HepG2 (cell line): ENCODE data around the gene FAM221B. TPM values are rescaled to one million over a fixed set of nuclear protein-coding genes. Genes with fewer than 3 reads are reported as not detected.
A peak's percentile ranks its signal among the peaks of the same experiment; 100 is the strongest.

Experiments
- ATF1 ChIP-seq: IDR thresholded peaks from 2 replicates; pipeline ENCODE4 v1.6.1; 2016; ENCODE audit warnings: mild to moderate bottlenecking, control low read depth
- FOXO1 ChIP-seq: sonication (generic); formaldehyde crosslinking; IDR thresholded peaks from 2 replicates; pipeline ENCODE4 v1.4.0; 2020; ENCODE audit warnings: missing genetic modification reagents
- GMEB1 ChIP-seq: sonication (generic); formaldehyde crosslinking; IDR thresholded peaks from 2 replicates; pipeline ENCODE4 v1.5.1; 2020; ENCODE audit warnings: missing genetic modification reagents, mild to moderate bottlenecking, borderline replicate concordance
- HMG20B ChIP-seq: conservative IDR thresholded peaks from 2 replicates; pipeline ENCODE4 v1.6.1; 2016; ENCODE audit warnings: missing genetic modification reagents, missing compliant biosample characterization
- HNF4G ChIP-seq, 2 experiments: sonication (generic) in 1 of 2; formaldehyde crosslinking in 1 of 2; IDR thresholded peaks; 2 replicates each; pipeline versions ENCODE4 v1.4.0 to v1.6.1; 2011 to 2020; ENCODE audit warnings: borderline replicate concordance in 2 of 2, low read depth in 2 of 2, mild to moderate bottlenecking in 2 of 2, low read length in 1 of 2, missing genetic modification reagents in 1 of 2, moderate library complexity in 1 of 2
- ISL2 ChIP-seq: sonication (generic); formaldehyde crosslinking; IDR thresholded peaks from 2 replicates; pipeline ENCODE4 v1.5.0; 2020; ENCODE audit warnings: missing genetic modification reagents
- PRDM4 ChIP-seq: sonication (generic); formaldehyde crosslinking; IDR thresholded peaks from 2 replicates; pipeline ENCODE4 v1.9.0; 2021; ENCODE audit warnings: missing genetic modification reagents, borderline replicate concordance
- REXO4 ChIP-seq: sonication (generic); formaldehyde crosslinking; IDR thresholded peaks from 2 replicates; pipeline ENCODE4 v1.8.0; 2022; ENCODE audit warnings: missing genetic modification reagents, mild to moderate bottlenecking, borderline replicate concordance
- SPEN ChIP-seq: sonication (generic); formaldehyde crosslinking; IDR thresholded peaks from 2 replicates; pipeline ENCODE4 v1.5.1; 2020; ENCODE audit warnings: low read depth, mild to moderate bottlenecking, missing genetic modification reagents
- TOE1 ChIP-seq: sonication (generic); formaldehyde crosslinking; IDR thresholded peaks from 2 replicates; pipeline ENCODE4 v1.4.0; 2020; ENCODE audit warnings: mild to moderate bottlenecking, missing genetic modification reagents
- ZBTB26 ChIP-seq: IDR thresholded peaks from 2 replicates; pipeline ENCODE4 v1.6.1; 2016; ENCODE audit warnings: missing compliant biosample characterization, missing genetic modification reagents, borderline replicate concordance
- ZBTB3 ChIP-seq: sonication (generic); formaldehyde crosslinking; IDR thresholded peaks from 2 replicates; pipeline ENCODE4 v1.4.0; 2020; ENCODE audit warnings: low read depth, mild to moderate bottlenecking, moderate library complexity, missing genetic modification reagents, borderline replicate concordance
- ZFX ChIP-seq: sonication (generic); formaldehyde crosslinking; IDR thresholded peaks from 2 replicates; pipeline ENCODE4 v1.4.0; 2020; ENCODE audit warnings: mild to moderate bottlenecking, low read depth, missing genetic modification reagents, moderate library complexity
- ZNF552 ChIP-seq: sonication (generic); formaldehyde crosslinking; IDR thresholded peaks from 2 replicates; pipeline ENCODE4 v1.9.0; 2022; ENCODE audit warnings: missing genetic modification reagents, mild to moderate bottlenecking, borderline replicate concordance
- ZNF570 ChIP-seq: sonication (generic); formaldehyde crosslinking; IDR thresholded peaks from 2 replicates; pipeline ENCODE4 v1.4.0; 2020; ENCODE audit warnings: mild to moderate bottlenecking, missing genetic modification reagents, borderline replicate concordance
- ZNF646 ChIP-seq: sonication (generic); formaldehyde crosslinking; IDR thresholded peaks from 2 replicates; pipeline ENCODE4 v1.9.0; 2021; ENCODE audit warnings: mild to moderate bottlenecking, missing genetic modification reagents
- polyA plus RNA-seq, 8 experiments: library from polyadenylated mRNA; depleted of rRNA in 3 of 8; stranded (reverse) in 7 of 8; unstranded in 1 of 8; fragments of >200 nt; fragmentation: Illumina TruSeq in 4 of 8; extraction: Trizol in 4 of 8; gene quantifications; 2 replicates each; pipeline versions ENCODE4 v1.2.1 to v1.2.3, GENCODE V29; 2011 to 2016; ENCODE audit warnings: low read depth in 4 of 8, missing spikeins in 1 of 8, mixed read lengths in 1 of 8; ENCODE audit not compliant: insufficient read depth in 1 of 8
- total RNA-seq, 5 experiments: library from RNA; depleted of rRNA; stranded (reverse); fragments of >200 nt; fragmentation: Illumina TruSeq; extraction: Trizol; gene quantifications; 2 replicates each; pipeline ENCODE4 v1.2.3, GENCODE V29; 2016; ENCODE audit warnings: low read depth in 1 of 5

The FAM221B gene
- total and polyA plus RNA-seq, 2 of the 13 experiments (the other 11 are each of a cell fraction or from before 2014, with no cell fraction given), result not detected

- TF ChIP-seq ZNF646 (no peak), HMG20B (CRISPR knock-in tag) (0 out of 2 replicates have a peak, but pooled peaks have one; percentile 36), ZNF552 (CRISPR knock-in tag) (no peak), ZFX (CRISPR knock-in tag) (peak; percentile 38; the same call in 1 of the 2 replicates), ATF1 (CRISPR knock-in tag) (no peak), REXO4 (CRISPR knock-in tag) (no peak), FOXO1 (CRISPR knock-in tag) (0 out of 2 replicates have a peak, but pooled peaks have one; percentile 24), ZBTB26 (no peak), TOE1 (no peak), ZBTB3 (CRISPR knock-in tag) (no peak), PRDM4 (CRISPR knock-in tag) (no peak), ZNF570 (CRISPR knock-in tag) (no peak), SPEN (CRISPR knock-in tag) (peak; percentile 52; the same call in 1 of the 2 replicates), HNF4G (IDR thresholded peaks at IDR 0.05; ENCODE audit: borderline replicate concordance, low read depth, low read length) (no peak), HNF4G (CRISPR knock-in tag; IDR thresholded peaks at IDR 0.05; ENCODE audit: borderline replicate concordance, low read depth) (no peak), ISL2 (CRISPR knock-in tag) (no peak), GMEB1 (peak; percentile 42; the same call in 1 of the 2 replicates)
Measured at GRCh38 chr9:35812025-35812602, 16.4 kb downstream of the FAM221B start, which contains the start of gene SPAG8 (continued).
